Head of caudate nucleus (tissue), 42 donors: ENCODE measurements around the gene CKLF.
"Not testable (repeated sequence)": the region's sequence is repeated elsewhere in the genome, so short reads cannot be mapped to it uniquely, and the experiment has no call there.

Experiments used
- DNase-seq, 42 donors: peaks; one replicate each; pipeline versions ENCODE4 v3.0.0 to v3.0.0-alpha.2; 2020 to 2021; ENCODE audit warnings: mixed read lengths in 7 of 42
- intact Hi-C: fragments of 100-400 bp; cut with DNase I; formaldehyde crosslinking; loops from one replicate; pipeline ENCODE4 v1.15.0; 2022

Gene CKLF, protein sequence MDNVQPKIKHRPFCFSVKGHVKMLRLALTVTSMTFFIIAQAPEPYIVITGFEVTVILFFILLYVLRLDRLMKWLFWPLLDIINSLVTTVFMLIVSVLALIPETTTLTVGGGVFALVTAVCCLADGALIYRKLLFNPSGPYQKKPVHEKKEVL

DNA sequence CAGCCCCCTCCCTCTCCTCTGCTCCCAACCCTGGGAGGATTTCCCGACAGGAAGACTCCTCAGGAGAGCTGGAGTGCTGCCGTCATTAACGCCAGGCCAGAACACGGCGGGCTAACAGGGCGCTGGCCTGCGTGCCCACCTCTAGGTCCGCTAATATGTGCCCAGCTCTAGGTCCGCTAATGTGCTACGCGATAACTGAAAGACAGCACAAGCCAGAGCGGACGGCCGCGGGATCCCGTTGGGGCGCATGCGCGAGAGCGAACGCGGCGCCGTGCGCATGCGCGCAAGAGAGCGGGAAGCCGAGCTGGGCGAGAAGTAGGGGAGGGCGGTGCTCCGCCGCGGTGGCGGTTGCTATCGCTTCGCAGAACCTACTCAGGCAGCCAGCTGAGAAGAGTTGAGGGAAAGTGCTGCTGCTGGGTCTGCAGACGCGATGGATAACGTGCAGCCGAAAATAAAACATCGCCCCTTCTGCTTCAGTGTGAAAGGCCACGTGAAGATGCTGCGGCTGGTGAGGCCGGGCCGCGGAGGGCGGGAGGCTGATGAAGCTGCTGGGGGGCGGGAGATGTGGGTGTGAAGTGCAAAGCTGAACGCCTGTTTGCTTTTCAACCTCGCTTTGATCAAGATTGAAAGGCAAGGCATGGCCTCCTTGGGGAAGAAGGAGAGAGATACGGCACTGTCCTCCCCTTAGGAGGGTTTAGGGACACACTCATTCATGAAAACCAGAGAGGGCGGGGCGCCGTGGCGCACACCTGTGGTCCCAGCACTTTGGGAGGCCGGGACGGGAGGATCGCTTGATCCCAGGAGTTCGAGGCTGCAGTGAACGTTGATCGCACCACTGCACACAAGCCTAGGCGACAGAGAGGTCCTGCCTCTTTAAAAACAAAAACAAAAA is at the start of gene CKLF:
Gene CKLF, plus strand, starts transcription at position 291 of the 892 bp plus-strand sequence. Its CDS starts 140 bp downstream, at position 431.
- intact Hi-C loops: no loop called here
- peak; percentile 73 to 96 (median 88) for DNase-seq

DNA sequence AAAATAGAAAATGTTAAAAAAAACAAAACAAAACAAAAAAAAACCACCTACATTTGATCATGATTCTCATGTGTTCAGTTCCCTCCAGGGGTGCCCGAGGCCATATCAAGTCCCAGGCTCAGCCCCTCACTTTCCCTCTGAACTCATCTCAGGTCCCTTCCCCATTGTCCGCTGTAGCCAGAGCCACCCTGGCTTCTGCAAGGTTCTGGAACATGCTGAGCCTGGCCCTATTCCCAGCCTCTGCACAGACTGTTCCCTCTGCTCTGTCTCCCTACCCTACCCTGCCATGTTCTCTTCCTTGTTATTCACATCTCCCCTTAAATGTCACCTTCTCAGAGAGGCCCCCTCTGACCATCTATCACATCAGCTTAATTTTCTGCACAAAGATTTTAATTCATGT is 49.3 kb upstream of the CKLF start:
- DNase-seq: peak in 31 of 42 donors; percentile 17 to 81 (median 58)
- intact Hi-C loops: no loop called here

DNA sequence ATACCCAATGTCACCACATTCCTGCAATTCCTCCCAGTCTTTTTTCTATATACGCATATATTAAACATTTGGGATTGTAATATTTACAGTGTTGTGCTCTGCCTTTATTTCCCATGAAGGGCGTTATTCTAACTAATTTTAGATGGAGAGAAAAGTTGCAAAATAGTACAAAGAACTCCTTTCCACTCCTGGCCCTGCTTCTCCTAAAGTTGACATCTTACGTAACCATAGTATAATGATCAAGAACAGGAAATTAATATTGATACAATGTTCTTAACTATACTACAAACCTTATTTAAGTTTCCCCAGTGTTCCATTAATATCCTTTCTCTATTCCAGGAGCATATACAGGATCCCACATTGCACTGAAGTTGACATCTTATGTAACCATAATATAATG is 48.8 kb upstream of the CKLF start:
- intact Hi-C loops: no loop called here
- no peak for DNase-seq

DNA sequence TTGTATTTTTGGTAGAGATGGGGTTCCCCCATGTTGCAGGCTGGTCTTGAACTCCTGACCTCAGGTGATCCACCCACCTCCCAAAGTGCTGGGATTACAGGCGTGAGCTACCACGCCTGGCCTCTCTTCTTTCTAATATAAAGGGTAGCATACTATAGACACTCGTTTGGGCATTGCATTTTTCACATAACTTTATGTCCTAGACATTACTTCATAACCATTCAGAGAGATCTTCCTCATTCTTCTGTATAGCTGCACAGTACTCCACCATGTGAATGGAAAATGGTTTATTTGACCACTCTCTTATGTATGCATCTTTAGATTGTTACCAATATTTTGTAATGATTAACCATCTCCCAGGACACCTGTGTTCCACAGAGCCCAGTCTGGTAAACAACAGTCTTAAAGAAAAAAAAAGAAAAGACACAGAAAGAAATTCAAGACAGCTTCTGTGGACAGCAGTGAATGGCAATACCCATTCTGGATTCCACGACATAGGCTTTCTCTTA is 44.6 kb upstream of the CKLF start:
- no peak for DNase-seq
- intact Hi-C loops: no loop called here

DNA sequence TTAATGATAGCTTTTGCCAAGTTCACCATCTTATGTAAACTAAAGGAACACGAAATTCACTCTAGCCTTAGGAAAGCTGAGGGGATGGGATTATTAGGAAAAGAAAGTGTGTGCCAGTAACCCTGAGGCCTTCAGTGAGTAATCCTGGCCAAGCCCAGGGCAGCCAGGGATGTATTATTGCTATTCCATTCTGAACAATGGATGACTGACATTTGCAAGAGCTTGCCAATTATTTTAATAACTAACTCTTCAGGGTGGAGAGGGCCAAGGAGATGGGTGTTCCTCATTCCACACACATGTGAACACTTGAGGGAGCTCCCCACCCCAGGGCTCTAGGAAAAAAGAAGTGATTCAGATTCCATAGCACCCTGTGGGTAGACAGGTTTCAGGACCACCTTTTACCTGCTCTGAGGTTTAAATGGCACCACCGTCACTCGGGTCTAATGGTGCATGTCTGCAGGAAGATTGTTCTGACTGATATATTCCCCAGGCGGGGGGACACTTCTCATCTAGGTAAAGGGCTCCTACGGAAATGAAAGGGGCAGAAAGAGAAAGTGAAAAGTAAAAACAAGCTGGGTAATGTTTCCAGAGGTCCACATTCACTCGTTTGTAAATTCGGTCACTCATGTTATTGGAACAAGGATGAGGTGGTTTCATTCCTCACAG is 44.0 kb upstream of the CKLF start:
- intact Hi-C loops: no loop called here
- peak in 10 of 42 donors; percentile 2 to 56 (median 14) for DNase-seq

DNA sequence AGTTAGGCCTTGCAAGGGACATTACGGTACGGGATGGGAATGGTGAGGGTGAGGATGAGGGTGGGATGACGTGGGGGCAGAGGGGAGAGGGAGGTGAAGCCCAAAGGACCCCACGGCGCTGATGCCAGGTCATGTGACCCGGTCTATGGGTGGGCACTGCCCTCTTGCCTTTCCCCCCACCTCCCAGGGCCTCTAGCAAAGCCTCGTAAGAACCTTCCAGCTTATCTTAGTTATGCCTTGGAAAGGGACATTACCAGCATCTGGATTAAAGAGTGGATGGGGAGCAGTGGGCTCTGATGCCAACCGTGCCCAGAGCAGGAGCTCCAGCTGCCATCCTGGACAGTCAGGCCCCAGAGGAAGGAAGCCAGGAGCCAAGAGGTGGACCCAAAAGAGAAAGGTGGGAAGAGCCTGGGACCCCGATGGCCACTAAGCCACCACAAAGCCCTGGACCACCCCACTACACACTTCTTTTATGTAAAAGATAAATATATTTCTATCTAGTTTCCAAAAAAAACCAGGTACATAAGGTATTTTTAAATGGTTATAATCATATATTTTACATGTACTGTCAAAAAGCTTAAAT is 43.4 kb upstream of the CKLF start:
- peak in 8 of 42 donors; percentile 1 to 34 (median 8) for DNase-seq
- intact Hi-C loops: no loop called here

DNA sequence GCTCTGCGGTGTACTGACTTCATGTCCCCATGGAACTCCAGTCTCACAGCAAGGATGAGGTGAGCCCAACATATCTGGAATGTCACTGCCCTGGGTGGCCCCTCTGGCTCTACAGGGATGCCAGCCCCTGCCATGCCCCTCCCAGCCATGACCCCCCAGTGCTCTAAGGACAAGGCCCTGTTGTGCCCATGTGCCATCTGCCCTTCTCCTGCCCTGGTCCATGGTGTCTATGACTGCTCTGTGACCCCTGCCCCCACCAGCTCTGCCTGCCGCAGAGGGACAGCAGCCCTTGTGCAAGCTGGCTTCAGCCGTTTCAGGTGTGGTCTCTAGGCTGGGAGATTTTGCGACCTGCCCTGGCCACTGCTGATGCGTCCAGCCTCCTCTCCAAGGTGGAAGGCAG is 42.8 kb upstream of the CKLF start:
- intact Hi-C loops: no loop called here
- DNase-seq: peak in 8 of 42 donors; percentile 3 to 34 (median 22)

DNA sequence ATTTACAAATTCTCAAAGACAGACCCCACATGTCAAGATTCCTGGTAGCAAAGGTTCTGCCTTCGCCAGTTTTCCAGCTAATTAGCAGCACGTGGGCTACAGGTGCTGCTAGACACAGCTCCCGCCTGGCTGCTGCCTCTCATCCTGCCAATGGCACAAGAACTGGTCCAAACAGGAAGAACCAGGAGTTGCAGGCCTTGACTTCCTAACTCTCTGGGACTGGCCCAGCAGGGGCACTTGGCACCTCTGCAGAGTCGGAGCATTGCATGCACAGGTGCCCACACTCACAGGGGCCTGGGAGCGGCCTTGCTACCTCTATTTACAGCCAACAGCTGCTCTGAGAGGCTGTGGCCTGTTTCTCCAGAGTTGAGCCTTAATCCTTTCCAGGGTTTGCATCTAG is 42.1 kb upstream of the CKLF start:
- DNase-seq: peak in 6 of 42 donors; percentile 5 to 34 (median 28)
- intact Hi-C loops: no loop called here

DNA sequence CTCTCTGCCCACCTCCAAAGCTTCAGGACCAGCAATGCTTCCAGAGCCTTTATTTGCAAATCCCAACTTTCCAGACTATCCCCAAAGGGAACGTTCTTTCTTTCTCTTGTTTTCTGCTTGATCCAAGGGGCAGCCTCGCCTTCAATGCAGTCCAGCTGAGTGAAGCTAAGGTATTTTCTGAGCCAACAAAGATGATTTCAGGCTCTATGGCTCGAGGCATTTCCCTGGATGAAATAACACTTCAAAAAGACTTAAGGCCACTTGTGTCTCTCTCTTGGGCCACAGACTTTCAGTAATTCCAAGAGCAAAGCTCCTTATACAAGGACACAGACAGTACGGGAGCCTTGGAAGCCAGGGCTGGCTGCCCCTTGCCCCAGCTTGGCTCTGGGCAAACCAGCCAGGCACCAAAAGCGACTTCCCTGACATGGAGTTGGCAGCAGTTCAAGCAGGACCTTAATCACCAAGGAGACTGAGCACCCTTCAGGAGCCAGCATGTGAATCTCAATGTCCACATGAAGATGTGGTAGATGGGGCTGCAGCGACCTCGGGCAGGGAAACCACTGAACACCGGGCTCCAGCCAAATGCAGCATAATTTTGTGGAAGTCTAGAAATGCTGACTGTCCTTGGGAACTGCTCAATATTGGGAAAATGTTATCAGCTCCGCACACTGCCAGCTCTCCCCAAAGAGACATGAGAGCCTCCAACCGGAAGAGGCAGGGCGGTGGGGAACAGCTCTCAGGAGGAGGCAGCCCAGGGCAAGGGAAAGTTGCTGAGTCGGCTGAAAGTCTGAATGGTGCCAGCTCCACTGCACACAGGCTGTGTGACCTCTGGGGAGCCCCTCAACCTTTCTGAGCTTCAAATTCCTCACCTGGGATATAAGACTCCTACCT is 41.4 kb upstream of the CKLF start:
- DNase-seq: peak in 9 of 42 donors; percentile 15 to 56 (median 37)
- intact Hi-C loops: no loop called here

DNA sequence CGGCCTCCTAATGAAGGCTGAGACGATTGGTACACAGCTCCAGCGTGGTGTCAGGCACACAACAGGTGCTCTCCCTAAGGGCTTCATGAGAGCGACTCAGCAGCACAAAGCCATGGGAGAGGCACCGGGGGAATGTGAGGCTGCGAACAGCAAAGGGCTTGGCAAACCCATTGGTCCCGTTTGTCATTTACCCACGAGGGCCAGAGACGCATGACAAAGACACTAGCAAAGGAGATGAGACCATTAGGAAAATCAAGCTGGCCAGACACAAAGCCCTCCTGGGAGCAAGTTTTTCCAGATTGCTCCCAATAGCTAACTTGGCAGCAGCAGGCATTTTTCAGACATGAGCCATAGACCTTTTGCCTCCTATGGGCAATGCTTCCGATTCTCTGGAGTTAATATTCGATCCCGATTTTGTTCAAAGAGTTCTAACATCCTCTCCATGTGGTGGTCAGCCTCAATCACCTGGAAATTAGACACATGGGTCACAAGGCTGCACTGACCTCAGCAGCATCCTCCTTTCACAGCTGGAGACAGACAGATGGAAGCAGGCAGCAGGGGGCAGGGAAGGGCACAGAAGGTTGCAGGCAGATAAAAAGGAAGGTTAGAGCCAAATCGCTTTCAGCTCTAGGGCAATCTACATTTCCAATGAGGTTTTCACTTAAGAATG is 40.6 kb upstream of the CKLF start:
- peak in 5 of 42 donors; percentile 22 to 42 (median 25) for DNase-seq

DNA sequence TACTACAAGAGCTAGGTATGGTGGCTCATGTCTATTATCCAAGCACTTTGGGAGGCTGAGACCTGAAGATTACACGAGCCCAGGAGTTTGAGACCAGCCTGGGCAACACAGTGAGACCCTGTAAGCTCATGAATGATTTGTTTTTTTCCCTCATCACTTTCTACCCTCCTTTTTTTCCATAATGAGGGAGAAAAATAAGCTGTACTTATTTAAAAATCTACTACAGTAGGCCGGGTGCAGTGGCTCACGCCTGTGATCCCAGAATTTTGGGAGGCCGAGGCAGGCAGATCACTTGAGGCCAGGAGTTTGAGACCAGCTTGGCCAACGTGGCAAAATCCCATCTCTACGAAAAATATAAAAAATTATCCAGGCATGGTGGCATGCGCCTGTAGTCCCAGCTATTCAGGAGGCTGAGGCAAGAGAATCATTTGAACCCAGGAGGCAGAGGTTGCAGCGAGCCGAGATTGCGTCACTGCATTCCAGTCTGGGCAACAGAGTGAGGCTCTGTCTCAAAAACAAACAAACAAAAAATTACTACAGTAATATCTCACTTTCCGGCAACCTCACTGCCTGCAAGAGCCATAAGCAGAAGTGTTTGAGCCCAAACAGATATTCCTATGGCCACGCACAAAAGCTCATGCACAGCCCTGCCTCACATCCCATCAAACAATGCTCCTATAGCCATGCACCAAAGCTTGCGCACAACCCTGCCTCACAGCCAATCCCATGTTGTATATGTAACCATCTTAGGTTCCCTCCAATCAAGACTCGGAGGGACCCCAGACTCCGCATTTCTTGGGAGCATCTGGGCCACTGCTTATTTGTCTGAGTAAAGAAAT is 39.9 kb upstream of the CKLF start:
- intact Hi-C loops: no loop called here
- peak in 5 of 42 donors; percentile 16 to 36 (median 30) for DNase-seq

More for the DNA sequence above, 40.6 kb upstream of the CKLF start:
- intact Hi-C loops: no loop called here

DNA sequence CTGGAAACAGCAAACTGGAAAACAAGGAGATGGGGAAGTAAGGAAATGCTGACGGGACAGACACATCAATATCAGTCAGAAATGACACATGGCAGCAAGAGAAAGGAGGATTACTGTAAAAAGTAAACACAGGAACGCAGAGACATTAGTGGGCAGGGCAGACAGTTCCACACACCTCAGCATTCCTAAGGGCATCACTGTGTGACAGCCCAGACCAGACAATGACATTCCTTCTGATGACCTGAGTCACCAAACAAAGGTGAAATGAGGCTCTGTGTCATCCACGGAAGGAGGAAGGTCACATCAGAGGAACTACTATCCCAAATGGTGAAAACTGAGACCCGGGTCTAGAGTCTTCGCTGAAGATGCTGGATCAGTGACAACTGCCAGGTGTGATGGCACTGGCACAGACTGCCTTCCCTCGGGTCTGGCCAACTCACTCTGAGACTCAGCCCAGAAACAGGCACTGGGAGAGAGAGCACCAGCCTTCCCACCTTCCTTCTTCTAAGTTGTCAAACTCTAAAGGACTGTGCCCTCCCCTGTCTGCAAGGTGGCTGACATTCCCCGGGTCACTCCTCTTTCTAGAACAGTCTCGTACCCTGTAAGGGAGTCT is 39.2 kb upstream of the CKLF start:
- DNase-seq: peak in 3 of 42 donors; percentile 16 to 30 (median 30)
- intact Hi-C loops: no loop called here

DNA sequence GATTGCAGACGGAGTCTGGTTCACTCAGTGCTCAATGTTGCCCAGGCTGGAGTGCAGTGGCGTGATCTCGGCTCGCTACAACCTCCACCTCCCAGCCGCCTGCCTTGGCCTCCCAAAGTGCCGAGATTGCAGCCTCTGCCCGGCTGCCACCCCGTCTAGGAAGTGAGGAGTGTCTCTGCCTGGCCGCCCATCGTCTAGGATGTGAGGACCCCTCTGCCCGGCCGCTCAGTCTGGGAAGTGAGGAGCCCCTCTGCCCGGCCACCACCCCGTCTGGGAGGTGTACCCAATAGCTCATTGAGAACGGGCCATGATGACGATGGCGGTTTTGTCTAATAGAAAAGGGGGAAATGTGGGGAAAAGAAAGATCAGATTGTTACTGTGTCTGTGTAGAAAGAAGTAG is 38.0 kb upstream of the CKLF start:
- intact Hi-C loops: not testable (repeated sequence)
- peak in 2 of 42 donors; percentile 6 to 33 for DNase-seq

DNA sequence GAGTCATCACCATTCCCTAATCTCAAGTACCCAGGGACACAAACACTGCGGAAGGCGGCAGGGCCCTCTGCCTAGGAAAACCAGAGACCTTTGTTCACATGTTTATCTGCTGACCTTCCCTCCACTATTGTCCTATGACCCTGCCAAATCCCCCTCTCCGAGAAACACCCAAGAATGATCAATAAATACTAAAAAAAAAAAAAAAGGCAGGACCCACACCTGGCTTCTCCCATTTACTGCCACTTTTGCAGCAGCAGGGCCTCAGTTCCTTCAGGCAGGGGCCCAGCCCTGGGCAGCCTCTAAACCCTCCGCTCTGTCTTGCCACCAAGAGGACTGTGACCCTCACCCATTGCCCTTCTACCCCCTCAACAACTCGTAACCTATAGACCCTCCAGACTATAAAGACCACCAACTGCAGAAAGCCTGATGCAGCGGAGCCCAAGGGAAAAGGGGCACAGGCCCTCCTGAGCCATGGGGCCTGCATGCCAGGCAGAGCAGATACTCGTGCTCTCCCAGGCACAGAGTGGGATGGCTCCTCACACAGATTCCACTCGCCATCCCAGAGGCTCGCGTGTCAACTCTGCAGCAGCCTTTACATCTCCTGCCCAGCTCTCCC is 37.3 kb upstream of the CKLF start:
- intact Hi-C loops: not testable (repeated sequence)

DNA sequence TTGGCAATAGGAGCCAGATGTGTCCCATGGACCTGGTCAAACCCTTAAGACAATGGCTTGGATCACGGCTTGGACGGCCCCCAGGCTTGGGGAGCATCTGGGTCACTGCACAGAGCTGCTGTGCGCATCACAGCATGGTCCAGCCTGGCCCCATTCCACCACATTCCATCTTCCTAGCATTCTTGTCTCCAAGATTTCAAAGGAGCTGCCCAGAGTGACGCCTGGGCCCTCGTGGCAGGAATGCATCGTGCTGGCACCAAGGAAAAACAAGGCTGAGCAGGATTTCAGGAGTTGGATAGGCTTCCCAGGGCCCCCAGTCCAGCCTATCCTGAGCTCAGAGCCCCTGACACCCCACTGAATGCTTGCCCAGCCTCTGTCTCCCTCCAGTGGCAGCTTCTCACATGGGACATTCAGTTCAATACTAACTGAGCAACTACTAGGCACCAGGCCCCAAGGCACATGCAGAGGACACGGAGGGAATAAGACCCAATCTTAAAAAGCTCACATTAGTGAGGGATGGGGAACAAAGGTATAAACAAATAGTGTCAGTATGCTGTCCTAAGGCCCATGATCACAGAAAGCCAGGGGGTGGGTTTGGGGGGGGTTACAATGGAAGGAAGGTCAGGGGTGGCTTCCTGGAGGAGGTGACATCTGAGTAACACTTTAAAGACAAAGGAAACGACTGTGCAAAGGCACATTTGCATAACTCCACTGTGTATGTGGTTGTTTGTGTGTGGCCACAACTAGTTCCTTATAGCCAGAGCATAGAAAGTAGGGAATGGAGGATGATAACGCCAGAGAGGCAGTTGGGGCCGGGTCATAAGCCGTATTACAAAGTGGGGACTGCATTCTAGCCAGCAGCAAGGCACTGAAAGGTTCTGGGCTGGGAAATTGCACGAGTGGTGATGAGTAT is 36.5 kb upstream of the CKLF start:
- DNase-seq: peak in 4 of 42 donors; percentile 28 to 43 (median 28)
- intact Hi-C loops: loop anchor here (2.0 kb wide), 1 partner anchor 35 kb away; the partner anchor contains the start of gene TK2

More for the DNA sequence above, 37.3 kb upstream of the CKLF start:
- DNase-seq: peak in 2 of 42 donors; percentile 9 to 18
